K562 treated with DMSO at 1 percent for 48 hours (cell line): ENCODE results near the gene DGCR2. TPM values are rescaled to one million over a fixed set of nuclear protein-coding genes. Genes with fewer than 3 reads are reported as not detected.

Experiments
- total RNA-seq: library from RNA; unstranded; fragments of 300-600 nt; gene quantifications from 2 replicates; pipeline ENCODE4 v1.2.3, GENCODE V29; 2022; ENCODE audit warnings: low replicate concordance; ENCODE audit errors: extremely low read depth

DGCR2 gene
- 133 TPM in 1 of 2 replicates, not detected in the other for total RNA-seq

GRCh38 chr22:19122143-19122751, at the start of gene DGCR2:
Gene DGCR2, minus strand, starts transcription at chr22:19122412. Its CDS starts 206 bp downstream, at chr22:19122206.

GRCh38 chr22:19149991-19150390, 27.8 kb upstream of the DGCR2 start, which contains the start of gene GSC2:
Gene GSC2, minus strand, starts transcription at chr22:19150292. Its CDS starts 9 bp downstream, at chr22:19150283.

GRCh38 chr22:19130959-19131684, 8.9 kb upstream of the DGCR2 start, which contains the start of gene TSSK2:
Gene TSSK2, plus strand, starts transcription at chr22:19131308. Its CDS starts 92 bp downstream, at chr22:19131400.

Other genes starting within 250 kb of the DGCR2 start
- gene DGCR6, start 216.1 kb downstream of the DGCR2 start, total RNA-seq, result not detected in 2 replicates
- gene PRODH, start 186.1 kb downstream of the DGCR2 start, total RNA-seq, result not detected in 2 replicates
- not detected in 2 replicates for gene TSSK2, start 8.9 kb upstream of the DGCR2 start, total RNA-seq
- gene ESS2, start 22.2 kb upstream of the DGCR2 start, total RNA-seq, result 189 TPM in 1 of 2 replicates, not detected in the other
- gene GSC2, start 27.9 kb upstream of the DGCR2 start, total RNA-seq, result not detected in 2 replicates
- gene SLC25A1, start 56.3 kb upstream of the DGCR2 start, total RNA-seq, result not detected in 2 replicates
- not detected in 2 replicates for gene CLTCL1, start 169.3 kb upstream of the DGCR2 start, total RNA-seq